HEK293T (cell line): Measurements from ENCODE around the gene URGCP.
"Not testable (repeated sequence)": the region's sequence is repeated elsewhere in the genome, so short reads cannot be mapped to it uniquely, and the experiment has no call there.

ENCODE experiments used
- CTCF ChIA-PET: fragments of 350-600 bp; formaldehyde crosslinking; extraction: SDS; loops from one replicate; lab custom pipeline; 2021; ENCODE audit warnings: antibody characterized with exemption, inconsistent platforms; lab: Yijun Ruan, JAX
- POLR2A ChIA-PET: fragments of 350-600 bp; formaldehyde crosslinking; extraction: SDS; loops from one replicate; lab custom pipeline; 2020; ENCODE audit warnings: antibody characterized with exemption, inconsistent platforms; lab: Yijun Ruan, JAX
- DNase-seq: peaks from one replicate; pipeline ENCODE4 v3.0.0; 2012; ENCODE audit warnings: mixed read lengths; ENCODE audit errors: extremely low spot score
- ELF4 ChIP-seq: fragments of 450-650 bp; IDR thresholded peaks from 2 replicates; pipeline ENCODE4 v1.6.1; 2017; ENCODE audit warnings: antibody characterized with exemption
- HDGF ChIP-seq: fragments of 450-650 bp; IDR thresholded peaks from 2 replicates; pipeline ENCODE4 v1.6.1; 2017; ENCODE audit warnings: antibody characterized with exemption, borderline replicate concordance
- LEF1 ChIP-seq: fragments of 450-650 bp; IDR thresholded peaks from 2 replicates; pipeline ENCODE4 v1.6.1; 2017; ENCODE audit warnings: mild to moderate bottlenecking, borderline replicate concordance
- NFRKB ChIP-seq: fragments of 450-650 bp; IDR thresholded peaks from 2 replicates; pipeline ENCODE4 v1.6.1; 2016; ENCODE audit warnings: mild to moderate bottlenecking, moderate library complexity
- TF ChIP-seq, protein P1 (sequence below): fragments of 450-650 bp; IDR thresholded peaks from 2 replicates; pipeline ENCODE4 v1.6.1; 2016

Gene URGCP

DNA sequence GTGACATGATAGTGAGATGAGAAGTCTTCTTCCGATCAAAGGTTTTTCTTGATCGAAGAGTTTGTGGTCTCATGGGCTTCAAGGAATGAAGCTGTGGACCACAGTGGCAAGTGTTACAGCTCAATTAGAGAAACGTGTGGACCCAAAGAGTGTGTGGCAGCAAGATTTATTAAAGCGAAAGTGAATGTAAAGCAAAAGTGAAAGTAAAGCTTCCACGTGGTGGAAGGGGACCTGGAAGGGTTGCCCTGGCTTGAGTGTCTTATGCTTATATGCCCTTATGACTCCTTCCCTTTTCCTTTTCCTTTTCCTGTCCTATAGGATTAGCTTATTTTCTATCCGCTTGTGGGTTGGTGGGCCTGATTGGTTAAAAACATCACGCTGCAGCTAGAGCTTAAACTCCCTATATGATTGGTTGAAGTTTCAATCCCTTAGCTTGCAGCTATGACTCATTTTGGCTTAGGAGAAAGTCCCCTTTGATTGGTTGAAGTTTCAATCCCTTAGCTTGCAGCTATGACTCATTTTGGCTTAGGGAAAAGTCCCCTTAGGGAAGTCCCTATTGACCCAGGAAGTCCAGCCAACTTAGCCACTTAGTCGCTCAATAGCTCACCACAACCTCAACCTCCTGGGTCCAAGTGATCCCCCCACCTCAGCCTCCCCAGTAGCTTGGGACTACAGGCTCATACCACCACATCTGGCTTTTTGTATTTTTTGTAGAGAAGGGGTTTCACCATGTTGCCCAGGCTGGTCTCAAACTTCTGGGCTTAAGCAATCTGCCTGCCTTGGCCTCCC lies 71.7 kb downstream of the URGCP start:
- POLR2A ChIA-PET: interaction anchor here (1.5 to 2.3 kb wide), 2 partner anchors 105 to 252 kb away, joined by 4 to 9 read pairs; partner anchors contain the start of genes COA1 and STK17A
- TF ChIP-seq, protein P1, sequence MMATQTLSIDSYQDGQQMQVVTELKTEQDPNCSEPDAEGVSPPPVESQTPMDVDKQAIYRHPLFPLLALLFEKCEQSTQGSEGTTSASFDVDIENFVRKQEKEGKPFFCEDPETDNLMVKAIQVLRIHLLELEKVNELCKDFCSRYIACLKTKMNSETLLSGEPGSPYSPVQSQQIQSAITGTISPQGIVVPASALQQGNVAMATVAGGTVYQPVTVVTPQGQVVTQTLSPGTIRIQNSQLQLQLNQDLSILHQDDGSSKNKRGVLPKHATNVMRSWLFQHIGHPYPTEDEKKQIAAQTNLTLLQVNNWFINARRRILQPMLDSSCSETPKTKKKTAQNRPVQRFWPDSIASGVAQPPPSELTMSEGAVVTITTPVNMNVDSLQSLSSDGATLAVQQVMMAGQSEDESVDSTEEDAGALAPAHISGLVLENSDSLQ: no peak
- TF ChIP-seq HDGF (no peak), LEF1 (no peak), NFRKB (no peak), ELF4 (no peak)
- CTCF ChIA-PET: interaction anchor here (0.6 to 1.6 kb wide), 2 partner anchors 252 to 1892 kb away, joined by 6 to 8 read pairs; partner anchors contain the start of gene STK17A
- DNase-seq: no peak

DNA sequence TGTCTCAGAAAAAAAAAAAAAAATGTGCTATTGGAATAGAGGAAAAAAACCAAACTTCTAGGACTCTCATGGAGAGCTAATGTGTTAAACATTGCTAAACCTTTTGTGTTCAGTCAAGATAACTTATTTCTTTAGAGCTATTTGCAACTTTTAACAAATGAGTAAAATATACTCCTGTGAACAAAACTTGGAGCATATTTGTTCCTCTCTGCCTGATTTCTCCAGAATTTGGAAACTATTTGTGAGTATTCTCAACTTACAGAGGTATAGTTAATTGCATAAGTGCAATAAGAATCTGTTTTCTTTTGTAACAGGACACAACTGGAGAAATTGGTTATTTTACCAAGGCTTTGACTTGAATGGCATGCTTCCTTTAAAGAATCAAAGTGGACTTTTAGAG lies 75.5 kb downstream of the URGCP start:
- CTCF ChIA-PET, POLR2A ChIA-PET, DNase-seq: not testable (repeated sequence)
